Bronchial epithelial cell (primary cell): Measurements from ENCODE around the gene ARID5B. TPM values are rescaled to one million over a fixed set of nuclear protein-coding genes. Genes with fewer than 3 reads are reported as not detected.

Experiments used
- DNase-seq: peaks from one replicate; pipeline ENCODE4 v3.0.0-alpha.2; 2010; ENCODE audit warnings: low read depth
- FAIRE-seq: peaks from 2 replicates; lab custom pipeline; 2011; peaks lifted over from hg19 to GRCh38; lab: Jason Lieb, UNC
- H3K27me3 ChIP-seq: 2 replicates; pipeline ENCODE4 v1.5.1; 2011; ENCODE audit warnings: low read length; ENCODE audit not compliant: control insufficient read depth, insufficient read depth
- H3K36me3 ChIP-seq: 2 replicates; pipeline ENCODE4 v1.5.1; 2011; ENCODE audit warnings: low read length; ENCODE audit not compliant: control insufficient read depth, insufficient read depth
- H3K4me3 ChIP-seq: 2 replicates; pipeline ENCODE4 v1.5.1; 2011; ENCODE audit warnings: mild to moderate bottlenecking, low read depth, low read length, control low read depth
- total RNA-seq: library from RNA; depleted of rRNA; stranded (reverse); fragments of >200 nt; gene quantifications from 2 replicates; pipeline ENCODE4 v1.2.1, GENCODE V29; 2014
- TF ChIP-seq, protein P1 (sequence below): IDR thresholded peaks from 2 replicates; pipeline ENCODE4 v1.5.1; 2011; ENCODE audit warnings: mild to moderate bottlenecking, moderate library complexity, low read length, control low read depth, inconsistent platforms; ENCODE audit not compliant: insufficient read depth, severe bottlenecking

Gene ARID5B
- total RNA-seq, 1 donor from 2014 or later: 7.1 TPM

DNA sequence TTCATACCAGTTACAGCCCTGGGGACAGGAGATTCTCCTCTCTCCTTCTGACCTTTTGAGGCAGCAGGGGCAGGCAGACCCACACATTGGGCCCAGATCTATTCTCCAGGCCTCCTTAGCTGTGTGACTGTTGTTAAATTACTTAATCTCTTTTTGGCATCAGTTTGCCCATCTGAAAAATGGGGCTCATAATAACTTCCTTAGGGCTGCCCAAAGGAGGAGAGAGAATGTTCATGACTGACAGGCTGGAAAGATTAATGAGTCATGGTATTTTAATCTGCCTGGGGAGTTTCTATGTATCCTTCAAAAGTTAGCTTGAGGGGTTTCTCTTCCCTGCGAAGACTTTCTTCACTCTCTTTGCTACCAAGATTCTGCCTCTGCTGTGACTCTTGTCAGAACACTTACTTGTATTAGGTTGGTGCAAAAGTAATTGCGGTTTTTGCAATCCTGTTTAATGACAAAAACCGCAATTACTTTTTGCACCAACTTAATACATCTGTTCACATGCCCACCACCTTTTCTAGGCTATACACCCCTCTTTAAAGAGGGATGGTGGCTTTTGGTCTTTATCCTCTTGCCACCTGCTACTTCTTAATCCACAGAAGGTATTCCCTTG, 83.4 kb downstream of the ARID5B start:
- DNase-seq (no peak), FAIRE-seq (no peak)
- Histone ChIP-seq H3K4me3 (no peak overlapping the region), H3K36me3 (no peaks in the 10 kb centered on the region), H3K27me3 (no peaks in the 10 kb centered on the region)
- TF ChIP-seq, protein P1, sequence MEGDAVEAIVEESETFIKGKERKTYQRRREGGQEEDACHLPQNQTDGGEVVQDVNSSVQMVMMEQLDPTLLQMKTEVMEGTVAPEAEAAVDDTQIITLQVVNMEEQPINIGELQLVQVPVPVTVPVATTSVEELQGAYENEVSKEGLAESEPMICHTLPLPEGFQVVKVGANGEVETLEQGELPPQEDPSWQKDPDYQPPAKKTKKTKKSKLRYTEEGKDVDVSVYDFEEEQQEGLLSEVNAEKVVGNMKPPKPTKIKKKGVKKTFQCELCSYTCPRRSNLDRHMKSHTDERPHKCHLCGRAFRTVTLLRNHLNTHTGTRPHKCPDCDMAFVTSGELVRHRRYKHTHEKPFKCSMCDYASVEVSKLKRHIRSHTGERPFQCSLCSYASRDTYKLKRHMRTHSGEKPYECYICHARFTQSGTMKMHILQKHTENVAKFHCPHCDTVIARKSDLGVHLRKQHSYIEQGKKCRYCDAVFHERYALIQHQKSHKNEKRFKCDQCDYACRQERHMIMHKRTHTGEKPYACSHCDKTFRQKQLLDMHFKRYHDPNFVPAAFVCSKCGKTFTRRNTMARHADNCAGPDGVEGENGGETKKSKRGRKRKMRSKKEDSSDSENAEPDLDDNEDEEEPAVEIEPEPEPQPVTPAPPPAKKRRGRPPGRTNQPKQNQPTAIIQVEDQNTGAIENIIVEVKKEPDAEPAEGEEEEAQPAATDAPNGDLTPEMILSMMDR: no peak

DNA sequence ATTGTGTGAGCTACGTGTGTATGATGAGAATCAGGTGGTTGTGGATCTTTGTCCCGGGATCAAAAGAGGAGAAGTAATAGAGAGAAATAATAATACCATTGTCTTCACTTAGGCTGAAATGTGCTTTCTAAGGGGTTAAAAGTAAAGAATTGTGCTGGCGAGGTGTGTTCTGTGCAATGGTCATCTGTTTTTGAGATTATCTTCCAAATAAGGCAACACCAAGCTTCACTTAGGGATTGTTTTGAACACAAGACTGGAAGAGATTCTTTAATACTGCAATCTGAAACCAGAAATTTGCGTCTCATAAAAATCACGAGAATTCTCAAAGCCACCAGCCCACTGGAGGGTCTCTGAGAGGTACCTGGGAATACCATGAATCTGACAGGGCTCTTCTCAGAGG, 84.2 kb downstream of the ARID5B start:
- no peak for DNase-seq
- Histone ChIP-seq H3K36me3 (no peaks in the 10 kb centered on the region), H3K4me3 (no peak overlapping the region), H3K27me3 (no peaks in the 10 kb centered on the region)
- no peak for FAIRE-seq
- TF ChIP-seq, protein P1: no peak

DNA sequence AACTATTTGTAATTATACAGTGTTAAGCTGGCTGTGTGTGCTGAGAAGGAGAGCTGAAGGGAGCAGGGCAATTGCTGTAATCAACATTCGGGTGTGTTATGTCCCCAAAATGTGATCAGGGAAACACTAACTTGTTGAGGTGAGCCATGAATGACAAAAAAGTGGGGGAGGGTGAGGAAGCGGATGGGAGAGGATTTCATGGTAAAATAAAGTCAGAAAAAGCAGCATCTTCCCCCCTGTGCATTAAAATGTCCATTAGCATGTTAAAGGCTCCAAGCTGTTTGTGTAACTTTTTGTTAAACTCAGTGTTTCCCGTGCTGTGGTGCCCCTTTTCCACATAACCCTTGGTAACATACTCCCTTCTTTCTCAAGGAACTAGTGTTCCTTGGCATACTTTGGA, 84.9 kb downstream of the ARID5B start:
- no peak for FAIRE-seq
- H3K27me3 ChIP-seq: no peaks in the 10 kb centered on the region
- no peak for DNase-seq
- no peak overlapping the region for H3K4me3 ChIP-seq
- TF ChIP-seq, protein P1: no peak
- H3K36me3 ChIP-seq: no peaks in the 10 kb centered on the region

DNA sequence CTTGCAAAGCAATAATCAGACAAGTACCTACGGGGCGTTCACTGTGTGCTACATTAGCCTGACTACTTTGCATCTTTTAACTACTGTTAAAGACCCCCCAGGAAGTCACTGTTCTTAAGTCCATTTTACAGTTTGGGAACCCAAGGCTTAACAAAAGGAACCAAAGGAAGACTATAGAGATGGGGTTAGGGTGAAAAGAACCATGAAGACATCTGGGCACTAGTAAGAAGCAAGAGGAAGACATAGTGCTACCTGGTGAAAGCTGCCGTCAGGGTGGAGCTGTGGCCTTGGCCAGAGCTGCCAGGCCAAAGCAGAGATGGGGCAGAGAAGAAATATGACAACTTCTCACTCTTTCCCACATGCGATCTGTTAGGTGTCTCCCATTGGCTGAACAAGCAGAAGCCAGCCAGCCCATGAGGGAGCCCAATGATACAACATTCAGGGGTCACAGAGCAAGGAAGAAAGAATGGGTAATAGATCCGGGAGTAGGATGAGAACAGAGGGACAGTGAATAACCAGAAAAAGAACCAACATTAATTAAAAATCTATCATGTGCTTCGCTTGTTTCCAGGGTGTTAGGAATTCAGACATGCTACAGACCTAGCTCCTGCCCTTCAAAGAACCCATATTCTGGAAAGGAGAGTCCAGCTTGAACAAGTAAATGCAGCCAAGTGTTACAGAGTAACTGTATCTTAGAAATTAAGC, 85.4 kb downstream of the ARID5B start:
- H3K4me3 ChIP-seq: no peak overlapping the region
- TF ChIP-seq, protein P1: no peak
- no peak for FAIRE-seq
- no peaks in the 10 kb centered on the region for H3K36me3 ChIP-seq
- H3K27me3 ChIP-seq: no peaks in the 10 kb centered on the region
- no peak for DNase-seq

DNA sequence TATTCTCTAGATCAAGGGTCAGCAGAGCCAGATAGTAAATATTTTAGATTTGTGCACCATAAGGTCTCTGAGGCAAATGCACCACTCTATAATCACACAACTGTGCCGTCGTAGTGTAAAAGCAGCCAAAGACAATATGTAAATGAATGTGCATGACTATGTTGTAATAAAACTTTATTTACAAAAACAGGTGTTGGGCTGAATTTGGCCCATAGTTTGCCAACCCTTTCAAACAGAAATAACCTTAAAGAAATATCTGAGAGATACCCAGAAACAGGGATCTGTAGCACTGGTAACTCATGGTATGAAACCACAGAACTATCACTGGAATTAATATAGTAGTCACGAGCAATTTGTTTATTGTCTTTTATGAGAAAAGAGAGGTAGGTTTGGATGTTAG, 86.0 kb downstream of the ARID5B start:
- TF ChIP-seq, protein P1: no peak
- H3K27me3 ChIP-seq: no peaks in the 10 kb centered on the region
- no peak overlapping the region for H3K4me3 ChIP-seq
- DNase-seq (no peak), FAIRE-seq (no peak)
- no peaks in the 10 kb centered on the region for H3K36me3 ChIP-seq
